Progenitor cell of endocrine pancreas (in vitro differentiated cells): ENCODE results near the gene LMO2. TPM values are rescaled to one million over a fixed set of nuclear protein-coding genes. Genes with fewer than 3 reads are reported as not detected.

Experiments
- DNase-seq: peaks from one replicate; pipeline ENCODE4 v3.0.0; 2021; ENCODE audit warnings: low spot score; ENCODE audit not compliant: unreplicated experiment
- H3K27ac Mint-ChIP-seq: 2 replicates; pipeline ENCODE4 v1.8.0; 2021; ENCODE audit warnings: mild to moderate bottlenecking, moderate library complexity, mixed read lengths
- H3K27me3 Mint-ChIP-seq: 2 replicates; pipeline ENCODE4 v1.8.0; 2021; ENCODE audit warnings: mixed read lengths
- H3K36me3 Mint-ChIP-seq: 2 replicates; pipeline ENCODE4 v1.8.0; 2022; ENCODE audit warnings: mixed read lengths; ENCODE audit not compliant: insufficient read depth
- H3K4me1 Mint-ChIP-seq: 2 replicates; pipeline ENCODE4 v1.8.0; 2021; ENCODE audit warnings: low read depth, mixed read lengths
- H3K4me3 Mint-ChIP-seq: 2 replicates; pipeline ENCODE4 v1.8.0; 2021; ENCODE audit warnings: low read depth, mild to moderate bottlenecking, moderate library complexity, mixed read lengths
- H3K9me3 Mint-ChIP-seq: 2 replicates; pipeline ENCODE4 v1.8.0; 2021; ENCODE audit warnings: low read depth, mixed read lengths
- total RNA-seq: library from RNA; stranded (reverse); gene quantifications from 2 replicates; pipeline ENCODE4 v1.2.1, GENCODE V29; 2021
- TF ChIP-seq, protein P1 (sequence below): fragments of 200-600 bp; sonication (generic); IDR thresholded peaks from one replicate; pipeline ENCODE4 v1.5.0; 2021; ENCODE audit warnings: antibody characterized with exemption, mild to moderate bottlenecking; ENCODE audit not compliant: unreplicated experiment

The LMO2 gene
- total RNA-seq, 1 donor from 2014 or later, result 0.36 TPM

DNA sequence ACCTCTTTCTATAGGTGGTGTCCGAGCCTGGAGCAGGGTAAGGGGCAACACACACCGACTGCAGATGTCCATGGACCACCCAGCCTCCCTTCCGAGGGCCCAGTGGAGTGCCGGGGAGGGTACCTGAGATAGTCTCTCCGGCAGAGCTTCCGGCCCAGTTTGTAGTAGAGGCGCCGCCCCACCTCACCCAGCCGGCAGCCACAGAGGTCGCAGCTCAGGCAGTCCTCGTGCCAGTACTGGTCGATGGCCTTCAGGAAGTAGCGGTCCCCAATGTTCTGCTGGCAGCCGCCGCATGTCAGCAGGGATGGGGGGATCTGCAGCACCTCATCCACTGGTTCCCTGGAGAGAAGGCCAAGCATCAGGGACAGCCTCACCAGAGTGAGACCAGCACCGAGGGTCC lies 27.4 kb downstream of the LMO2 start:
- Mint-ChIP-seq H3K36me3 (no peaks in the 10 kb centered on the region), H3K9me3 (no peaks in the 10 kb centered on the region), H3K27me3 (peaks cover 81% of the 10 kb centered on the region), H3K4me1 (no peaks in the 10 kb centered on the region), H3K27ac (no peak overlapping the region), H3K4me3 (no peak overlapping the region)
- DNase-seq, result no peak
- TF ChIP-seq, protein P1, sequence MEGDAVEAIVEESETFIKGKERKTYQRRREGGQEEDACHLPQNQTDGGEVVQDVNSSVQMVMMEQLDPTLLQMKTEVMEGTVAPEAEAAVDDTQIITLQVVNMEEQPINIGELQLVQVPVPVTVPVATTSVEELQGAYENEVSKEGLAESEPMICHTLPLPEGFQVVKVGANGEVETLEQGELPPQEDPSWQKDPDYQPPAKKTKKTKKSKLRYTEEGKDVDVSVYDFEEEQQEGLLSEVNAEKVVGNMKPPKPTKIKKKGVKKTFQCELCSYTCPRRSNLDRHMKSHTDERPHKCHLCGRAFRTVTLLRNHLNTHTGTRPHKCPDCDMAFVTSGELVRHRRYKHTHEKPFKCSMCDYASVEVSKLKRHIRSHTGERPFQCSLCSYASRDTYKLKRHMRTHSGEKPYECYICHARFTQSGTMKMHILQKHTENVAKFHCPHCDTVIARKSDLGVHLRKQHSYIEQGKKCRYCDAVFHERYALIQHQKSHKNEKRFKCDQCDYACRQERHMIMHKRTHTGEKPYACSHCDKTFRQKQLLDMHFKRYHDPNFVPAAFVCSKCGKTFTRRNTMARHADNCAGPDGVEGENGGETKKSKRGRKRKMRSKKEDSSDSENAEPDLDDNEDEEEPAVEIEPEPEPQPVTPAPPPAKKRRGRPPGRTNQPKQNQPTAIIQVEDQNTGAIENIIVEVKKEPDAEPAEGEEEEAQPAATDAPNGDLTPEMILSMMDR, result no peak

DNA sequence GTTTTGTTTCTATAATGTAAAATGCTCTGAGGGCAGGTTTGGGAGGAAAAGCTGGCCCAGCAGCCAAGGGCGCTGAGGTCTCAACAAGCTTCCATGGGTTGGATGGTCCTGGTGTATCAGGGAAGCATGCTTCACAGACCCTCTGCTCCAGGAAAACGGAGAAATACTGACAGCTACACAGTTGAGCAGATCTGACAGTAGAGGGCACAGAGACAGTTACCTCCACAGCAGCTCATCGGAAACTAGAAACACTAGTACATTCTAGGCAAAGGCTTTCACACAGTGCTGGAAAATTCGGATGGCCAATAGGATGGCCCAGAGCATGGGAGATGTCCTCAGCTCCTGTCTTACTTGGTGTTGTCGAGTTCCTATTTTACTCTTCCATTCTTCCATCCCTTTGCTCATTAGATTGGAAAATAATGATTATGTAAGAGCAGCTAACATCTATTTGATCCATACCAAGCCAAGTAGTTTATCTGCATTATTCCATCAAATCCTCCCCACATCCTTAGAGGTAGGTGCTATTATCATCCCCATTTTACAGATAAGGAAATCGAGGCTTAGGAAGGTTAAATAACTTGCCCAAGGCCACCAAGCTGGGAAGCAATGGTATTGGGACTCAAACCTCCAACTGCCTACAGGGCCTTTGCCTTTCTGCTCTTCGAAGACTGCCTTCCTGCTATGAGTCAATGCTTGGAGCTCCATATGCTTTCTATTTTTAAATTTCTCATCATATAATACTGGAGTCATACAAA lies 28.3 kb downstream of the LMO2 start:
- H3K4me3 Mint-ChIP-seq, result no peak overlapping the region
- H3K9me3 Mint-ChIP-seq, result no peaks in the 10 kb centered on the region
- TF ChIP-seq, protein P1, result no peak
- no peak overlapping the region for H3K27ac Mint-ChIP-seq
- peaks cover 87% of the 10 kb centered on the region for H3K27me3 Mint-ChIP-seq
- no peak for DNase-seq
- H3K36me3 Mint-ChIP-seq, result no peaks in the 10 kb centered on the region
- no peaks in the 10 kb centered on the region for H3K4me1 Mint-ChIP-seq

DNA sequence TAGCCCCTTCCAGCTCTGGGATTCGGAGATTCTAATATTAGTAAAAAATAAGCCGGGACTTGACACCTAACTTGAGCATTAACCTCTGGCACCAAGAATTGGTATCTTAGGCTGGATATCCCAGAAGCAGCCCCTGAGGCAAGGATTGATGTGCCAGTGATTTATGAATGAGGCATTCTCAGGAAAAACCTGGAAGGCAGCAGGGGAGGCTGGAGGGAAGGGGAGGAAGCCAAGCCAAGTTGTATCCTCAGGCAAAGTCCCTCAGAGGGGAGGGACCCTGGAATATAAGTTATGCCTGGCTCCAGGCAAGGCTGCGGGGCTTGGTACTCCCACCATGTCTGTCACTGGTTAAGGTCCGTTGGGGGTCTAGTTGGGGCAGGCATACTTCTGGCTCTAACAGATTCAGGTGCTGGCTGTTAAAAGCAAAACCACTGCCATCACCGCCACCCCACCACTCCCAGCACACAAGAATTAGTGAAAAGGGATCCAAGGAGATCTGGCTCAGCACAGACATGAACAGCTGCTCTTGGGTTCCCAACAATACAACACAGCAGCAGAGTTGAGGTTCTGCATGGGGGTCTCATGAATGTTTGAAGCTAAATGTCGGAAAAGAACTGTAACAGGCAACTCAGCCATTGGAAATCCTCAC lies 29.8 kb downstream of the LMO2 start:
- Mint-ChIP-seq H3K27ac (no peak overlapping the region), H3K36me3 (no peaks in the 10 kb centered on the region), H3K4me1 (no peaks in the 10 kb centered on the region), H3K9me3 (no peaks in the 10 kb centered on the region), H3K4me3 (no peak overlapping the region), H3K27me3 (peaks cover 78% of the 10 kb centered on the region)
- TF ChIP-seq, protein P1, result no peak
- DNase-seq, result no peak

DNA sequence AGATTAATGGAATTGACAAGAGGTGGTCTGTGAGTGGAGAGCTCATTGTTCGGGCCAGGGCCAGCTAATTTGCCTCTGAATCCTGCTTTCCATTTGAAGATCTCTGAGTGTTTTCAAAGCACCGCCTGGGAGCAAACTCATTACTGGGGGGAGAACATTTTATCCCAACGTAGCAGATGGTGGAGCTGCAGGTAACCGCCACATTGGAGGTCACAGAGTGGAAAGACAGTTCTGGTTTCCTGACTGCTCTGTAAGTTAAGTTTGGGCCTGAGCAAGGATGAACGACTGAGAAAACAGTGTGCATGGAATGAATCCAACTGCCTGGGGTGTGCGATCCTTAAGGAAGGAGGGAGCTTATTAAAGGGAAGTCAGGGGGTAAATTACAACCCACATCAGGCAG lies 30.5 kb downstream of the LMO2 start:
- no peaks in the 10 kb centered on the region for H3K4me1 Mint-ChIP-seq
- DNase-seq, result no peak
- H3K9me3 Mint-ChIP-seq, result no peaks in the 10 kb centered on the region
- no peak overlapping the region for H3K27ac Mint-ChIP-seq
- TF ChIP-seq, protein P1, result no peak
- peaks cover 80% of the 10 kb centered on the region for H3K27me3 Mint-ChIP-seq
- H3K4me3 Mint-ChIP-seq, result no peak overlapping the region
- no peaks in the 10 kb centered on the region for H3K36me3 Mint-ChIP-seq

DNA sequence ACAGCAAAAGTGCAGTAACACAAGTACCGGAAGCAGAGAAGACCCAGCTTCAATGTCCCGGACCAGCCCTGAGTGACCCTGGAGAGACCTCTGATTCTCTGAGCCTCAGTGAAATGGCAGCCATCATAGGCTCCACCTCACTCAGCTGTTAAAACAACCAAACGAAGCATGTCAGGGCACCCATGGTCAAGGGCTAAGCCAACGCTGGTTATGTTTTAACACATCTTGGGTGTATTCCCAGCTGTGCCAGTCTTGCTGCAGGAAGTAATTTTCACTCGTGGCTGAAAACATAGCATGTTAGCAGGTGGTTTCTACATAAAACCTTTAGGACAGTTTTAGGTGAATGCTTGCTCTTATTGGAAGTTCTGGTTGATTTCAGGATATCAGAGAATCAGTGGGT lies 30.9 kb downstream of the LMO2 start:
- Mint-ChIP-seq H3K4me1 (no peaks in the 10 kb centered on the region), H3K36me3 (no peaks in the 10 kb centered on the region), H3K27me3 (peaks cover 81% of the 10 kb centered on the region), H3K9me3 (no peaks in the 10 kb centered on the region), H3K4me3 (no peak overlapping the region), H3K27ac (no peak overlapping the region)
- TF ChIP-seq, protein P1, result no peak
- DNase-seq, result no peak
